GM12801 (cell line): ENCODE results near the gene LARGE1.

Experiments used
- TF ChIP-seq, protein P1 (sequence below): IDR thresholded peaks from one replicate; pipeline ENCODE4 v1.5.1; 2011; ENCODE audit warnings: control low read depth; ENCODE audit not compliant: insufficient read length; ENCODE audit errors: extremely low read depth

The LARGE1 gene

DNA sequence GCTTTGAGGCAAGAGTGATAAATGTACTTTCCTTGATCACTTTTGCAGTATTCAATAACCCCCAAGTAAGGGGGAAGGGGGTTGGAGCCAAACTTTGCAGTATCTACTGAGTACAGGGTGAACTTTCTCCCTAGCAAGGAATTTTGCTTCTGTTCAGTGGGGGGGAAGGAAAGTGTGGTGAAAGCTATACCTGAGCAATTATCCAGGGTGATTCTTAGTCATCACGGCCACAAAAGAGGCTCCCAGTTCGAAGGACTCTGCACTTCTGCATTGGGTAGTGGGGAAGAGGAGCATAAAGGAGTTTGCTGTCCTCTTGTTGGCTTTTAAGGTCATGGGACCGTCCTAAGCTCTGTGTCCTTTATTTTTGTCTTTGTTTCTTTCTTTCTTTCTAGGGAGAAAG is 515.6 kb downstream of the LARGE1 start:
- TF ChIP-seq, protein P1, sequence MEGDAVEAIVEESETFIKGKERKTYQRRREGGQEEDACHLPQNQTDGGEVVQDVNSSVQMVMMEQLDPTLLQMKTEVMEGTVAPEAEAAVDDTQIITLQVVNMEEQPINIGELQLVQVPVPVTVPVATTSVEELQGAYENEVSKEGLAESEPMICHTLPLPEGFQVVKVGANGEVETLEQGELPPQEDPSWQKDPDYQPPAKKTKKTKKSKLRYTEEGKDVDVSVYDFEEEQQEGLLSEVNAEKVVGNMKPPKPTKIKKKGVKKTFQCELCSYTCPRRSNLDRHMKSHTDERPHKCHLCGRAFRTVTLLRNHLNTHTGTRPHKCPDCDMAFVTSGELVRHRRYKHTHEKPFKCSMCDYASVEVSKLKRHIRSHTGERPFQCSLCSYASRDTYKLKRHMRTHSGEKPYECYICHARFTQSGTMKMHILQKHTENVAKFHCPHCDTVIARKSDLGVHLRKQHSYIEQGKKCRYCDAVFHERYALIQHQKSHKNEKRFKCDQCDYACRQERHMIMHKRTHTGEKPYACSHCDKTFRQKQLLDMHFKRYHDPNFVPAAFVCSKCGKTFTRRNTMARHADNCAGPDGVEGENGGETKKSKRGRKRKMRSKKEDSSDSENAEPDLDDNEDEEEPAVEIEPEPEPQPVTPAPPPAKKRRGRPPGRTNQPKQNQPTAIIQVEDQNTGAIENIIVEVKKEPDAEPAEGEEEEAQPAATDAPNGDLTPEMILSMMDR: no peak

DNA sequence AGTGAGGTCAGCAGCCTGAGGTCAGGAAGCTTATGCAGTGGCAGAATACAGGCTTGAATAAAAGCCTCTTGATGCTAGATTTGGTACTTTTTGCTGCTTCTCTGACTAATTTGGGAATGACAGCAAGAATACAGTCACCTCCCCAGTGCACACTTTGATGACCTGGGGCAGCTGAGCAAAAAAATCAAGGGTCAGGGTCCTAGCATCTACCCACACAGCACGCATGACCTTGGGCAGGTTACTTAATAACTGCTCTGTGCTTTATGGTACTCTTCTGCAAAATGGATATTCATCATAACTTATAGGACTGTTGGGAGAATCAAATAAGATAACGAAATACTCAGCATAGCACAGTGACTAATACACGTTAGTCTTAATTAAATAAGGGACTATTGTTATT is 518.0 kb downstream of the LARGE1 start:
- TF ChIP-seq, protein P1: no peak

DNA sequence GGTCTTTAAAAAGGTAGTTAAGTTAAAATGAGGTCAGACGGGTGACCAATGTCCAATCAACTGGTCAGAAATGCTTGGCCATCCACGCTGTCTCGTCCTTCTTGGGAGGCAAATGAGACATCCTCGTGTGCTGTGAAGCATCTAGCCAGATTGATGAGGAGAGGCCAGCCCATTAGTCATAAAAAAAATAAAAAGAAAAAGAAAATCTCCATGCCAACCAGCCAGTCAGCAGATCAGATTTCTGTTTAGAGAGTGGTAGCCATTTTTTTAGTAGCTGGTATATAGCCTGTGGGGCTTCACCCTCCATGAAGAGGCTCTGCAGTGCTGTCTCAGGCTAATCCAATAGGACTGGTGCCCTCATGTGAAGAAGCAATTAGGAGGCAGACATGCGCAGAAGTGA is 519.0 kb downstream of the LARGE1 start:
- TF ChIP-seq, protein P1: no peak

DNA sequence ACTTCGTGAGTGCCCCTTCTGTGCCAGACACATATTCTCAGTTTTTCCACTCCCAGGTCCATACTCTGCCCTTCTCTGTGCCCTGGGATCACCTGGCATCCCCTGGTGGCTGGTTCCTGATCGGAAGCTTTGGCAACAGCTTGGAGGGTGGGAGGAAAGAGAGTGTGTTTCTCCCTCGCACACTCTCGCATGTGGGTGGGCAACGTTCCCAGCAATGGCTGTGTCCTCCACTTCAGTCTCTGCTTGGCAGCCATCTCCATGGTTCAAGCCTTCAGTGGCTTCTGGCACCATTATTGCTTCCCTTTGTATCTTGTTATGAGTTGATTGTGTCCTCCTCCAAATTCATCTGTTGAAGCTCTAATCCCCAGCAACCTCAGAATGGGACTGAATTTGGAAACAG is 519.4 kb downstream of the LARGE1 start:
- TF ChIP-seq, protein P1: no peak

DNA sequence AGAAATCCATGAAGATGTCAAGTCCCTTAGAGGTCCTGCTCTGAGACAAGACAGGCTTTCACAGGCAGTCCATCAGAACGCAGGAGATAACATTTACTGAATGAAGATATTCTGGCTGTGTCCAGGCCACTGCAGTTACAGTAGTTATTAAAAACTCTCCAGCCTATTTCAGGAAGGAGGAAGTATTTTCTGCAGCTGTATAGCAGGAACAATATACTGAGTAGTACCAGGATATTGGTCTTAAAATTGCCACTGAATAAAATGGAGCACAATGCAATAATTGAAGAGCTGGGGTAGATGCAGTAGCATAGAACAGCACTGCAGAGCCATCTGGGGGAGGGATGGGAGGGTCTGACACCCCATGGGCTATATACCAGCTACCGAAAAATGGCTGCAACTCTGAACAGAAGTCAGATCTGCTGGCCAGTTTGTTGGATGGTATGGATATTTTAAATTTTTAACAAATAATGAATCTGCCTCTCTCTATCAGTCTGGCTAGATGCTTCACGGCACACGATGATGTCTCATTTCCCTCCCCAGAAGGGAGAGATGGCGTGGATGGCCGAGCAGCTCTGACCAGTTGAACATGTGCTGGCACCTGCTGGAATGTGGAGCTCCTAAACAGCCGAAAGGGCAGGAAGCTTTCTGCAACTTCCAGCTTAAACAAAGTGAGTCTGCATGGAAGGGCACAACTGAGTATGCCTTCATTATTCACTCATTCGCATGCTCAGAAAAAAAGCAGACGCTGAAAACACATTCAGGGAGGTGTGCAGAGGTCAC is 520.0 kb downstream of the LARGE1 start:
- TF ChIP-seq, protein P1: no peak

DNA sequence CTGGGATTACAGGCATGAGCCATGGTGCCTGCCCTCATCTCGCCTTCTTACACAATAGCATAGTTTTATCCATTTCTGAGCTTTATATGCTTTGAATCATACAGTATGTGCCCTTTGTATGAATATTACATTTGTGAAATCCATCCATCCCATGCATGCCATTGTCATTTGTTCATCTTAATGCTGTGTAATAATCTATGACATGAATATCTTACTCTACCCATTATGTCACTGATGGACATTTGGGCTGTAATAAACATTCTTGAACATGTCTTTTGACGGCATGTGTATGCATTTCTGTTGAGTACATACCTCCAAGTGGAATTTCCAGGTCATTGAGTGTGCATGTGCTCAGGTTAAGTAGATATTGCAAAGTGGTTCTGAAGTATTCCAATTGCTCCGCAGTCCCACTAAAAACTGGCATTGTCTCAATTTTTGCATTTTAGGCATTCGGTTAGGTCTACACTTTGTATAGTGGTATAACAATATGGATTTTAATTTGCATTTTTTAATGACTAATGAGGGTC is 522.8 kb downstream of the LARGE1 start:
- TF ChIP-seq, protein P1: no peak

DNA sequence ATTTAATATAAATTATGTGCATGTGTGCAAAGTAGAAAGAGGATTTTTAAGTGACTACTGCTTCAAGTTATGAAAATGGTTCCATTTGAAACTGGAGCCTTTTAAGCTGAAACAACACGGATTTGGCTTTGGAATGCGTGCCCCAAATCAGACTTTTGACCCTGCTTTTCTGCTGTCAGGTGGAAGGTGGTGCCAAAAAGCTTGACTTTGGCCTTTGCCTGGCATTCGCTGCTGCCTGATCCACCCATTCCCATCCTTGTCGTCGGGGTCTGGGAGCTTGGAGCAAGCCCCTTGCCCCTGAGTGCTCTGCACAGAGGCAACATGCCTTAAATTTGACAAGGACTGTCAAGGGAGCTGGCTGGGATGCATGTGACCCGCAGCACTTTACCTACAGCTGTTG is 526.8 kb downstream of the LARGE1 start:
- TF ChIP-seq, protein P1: no peak
